Posterior vena cava (tissue), 2 donors: ENCODE measurements around the gene TYMP. TPM values are rescaled to one million over a fixed set of nuclear protein-coding genes. Genes with fewer than 3 reads are reported as not detected.

Experiments used
- DNase-seq: peaks from one replicate; pipeline ENCODE4 v3.0.0-alpha.2; 2020; ENCODE audit warnings: low spot score
- intact Hi-C, 2 donors: fragments of 100-400 bp; cut with DNase I; formaldehyde crosslinking; loops; one replicate each; pipeline versions ENCODE4 v1.14.1 to v1.14.2; 2022 to 2023
- total RNA-seq, 2 donors: library from RNA; stranded (reverse); fragmentation: NEBNext Ultra II Directional; extraction: Animal tissue kit (Norgen Biotek cat#: 25700); gene quantifications; one replicate each; pipeline ENCODE4 v1.2.1, GENCODE V29; 2021
- donor health status: DM: yes; HTN: yes; CAD: no.
- donor health status: DM: yes; HTN: yes; CAD: no.

TYMP gene
- total RNA-seq, 2 donors from 2014 or later: 52.8 to 63.8 TPM

DNA sequence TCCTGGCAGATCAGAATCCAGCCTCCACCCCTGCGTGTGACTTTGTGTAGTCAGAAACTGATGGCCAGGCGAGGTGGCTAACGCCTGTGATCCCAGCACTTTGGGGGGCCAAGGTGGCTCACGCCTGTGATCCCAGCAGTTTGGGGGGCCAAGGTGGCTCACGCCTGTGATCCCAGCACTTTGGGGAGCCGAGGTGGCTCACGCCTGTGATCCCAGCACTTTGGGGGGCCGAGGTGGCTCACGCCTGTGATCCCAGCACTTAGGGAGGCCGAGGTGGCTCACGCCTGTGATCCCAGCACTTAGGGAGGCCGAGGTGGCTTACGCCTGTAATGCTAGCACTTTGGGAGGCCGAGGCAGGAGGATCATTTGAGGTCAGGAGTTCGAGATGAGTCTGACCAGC, 16.6 kb downstream of the TYMP start:
- no peak for DNase-seq
- intact Hi-C loops: no loop called here

DNA sequence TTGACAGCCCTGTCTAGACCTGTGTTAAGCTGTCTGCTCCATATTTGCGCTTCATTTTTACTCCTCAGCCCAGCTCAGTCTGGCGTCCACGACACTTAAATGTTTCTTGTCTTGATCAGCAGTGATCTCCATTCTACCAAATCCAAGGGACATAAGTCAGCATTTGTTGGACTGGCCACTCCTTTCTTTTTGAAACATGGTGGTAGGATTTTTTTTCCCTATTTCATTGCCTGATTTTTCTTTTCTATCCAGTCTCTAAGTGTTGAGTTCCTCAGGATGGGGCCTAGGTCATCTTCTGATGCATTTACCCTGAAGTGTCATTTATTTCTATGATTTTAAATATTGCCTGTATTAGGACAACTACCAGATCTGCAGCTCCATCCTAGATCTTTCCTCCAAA, 20.9 kb downstream of the TYMP start:
- DNase-seq: no peak
- intact Hi-C loops: loop anchor here in 1 of 2 donors (10.0 kb wide), 1 partner anchor 254 kb away; the partner anchor contains the start of gene HDAC10

DNA sequence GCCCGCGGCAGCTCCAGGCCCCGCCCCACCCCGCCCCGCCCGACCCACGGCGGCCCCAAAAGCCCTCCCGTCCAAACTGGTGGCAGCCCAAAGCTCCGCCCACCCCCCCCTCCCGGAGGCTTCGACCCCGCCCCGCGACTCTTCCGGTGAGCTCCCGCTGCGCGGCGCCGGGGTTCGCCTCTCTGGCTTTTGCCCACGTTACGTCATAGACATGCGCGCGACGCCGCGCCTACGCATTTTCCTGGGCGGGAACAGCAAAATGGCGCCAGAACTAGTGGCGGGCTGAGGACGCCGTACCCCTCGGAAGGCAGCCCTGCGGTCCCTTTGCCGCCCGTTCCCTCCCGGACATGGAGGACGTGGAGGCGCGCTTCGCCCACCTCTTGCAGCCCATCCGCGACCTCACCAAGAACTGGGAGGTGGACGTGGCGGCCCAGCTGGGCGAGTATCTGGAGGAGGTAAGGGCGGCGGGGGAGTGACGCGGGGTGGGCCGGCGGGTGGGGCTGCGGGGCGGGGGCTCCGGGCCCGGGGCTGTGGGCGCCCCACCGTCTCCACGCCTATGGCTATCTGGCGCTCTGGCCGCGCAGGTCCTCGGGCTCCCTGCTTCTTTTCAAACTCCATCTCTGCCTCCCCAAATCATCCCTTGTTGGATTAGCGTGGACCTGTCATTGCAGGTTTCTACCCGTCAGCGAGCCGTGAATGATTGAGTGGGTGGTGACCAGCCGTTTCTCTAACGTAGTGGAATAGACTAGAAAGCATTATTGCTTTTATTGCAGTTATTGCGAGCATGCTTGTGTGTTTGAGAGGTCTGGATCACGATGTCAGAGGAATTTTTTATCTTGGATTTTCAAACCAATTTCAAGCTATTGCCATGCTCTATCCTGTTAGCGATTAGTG, 21.6 kb downstream of the TYMP start, which contains the start of gene NCAPH2:
Gene NCAPH2, plus strand, starts transcription at position 234 of the 894 bp plus-strand sequence. Its CDS starts 114 bp downstream, at position 348.
- intact Hi-C loops: loop anchor here in 1 of 2 donors (10.0 kb wide), 1 partner anchor 253 kb away; the partner anchor contains the start of gene HDAC10
- peak; percentile 99 for DNase-seq

DNA sequence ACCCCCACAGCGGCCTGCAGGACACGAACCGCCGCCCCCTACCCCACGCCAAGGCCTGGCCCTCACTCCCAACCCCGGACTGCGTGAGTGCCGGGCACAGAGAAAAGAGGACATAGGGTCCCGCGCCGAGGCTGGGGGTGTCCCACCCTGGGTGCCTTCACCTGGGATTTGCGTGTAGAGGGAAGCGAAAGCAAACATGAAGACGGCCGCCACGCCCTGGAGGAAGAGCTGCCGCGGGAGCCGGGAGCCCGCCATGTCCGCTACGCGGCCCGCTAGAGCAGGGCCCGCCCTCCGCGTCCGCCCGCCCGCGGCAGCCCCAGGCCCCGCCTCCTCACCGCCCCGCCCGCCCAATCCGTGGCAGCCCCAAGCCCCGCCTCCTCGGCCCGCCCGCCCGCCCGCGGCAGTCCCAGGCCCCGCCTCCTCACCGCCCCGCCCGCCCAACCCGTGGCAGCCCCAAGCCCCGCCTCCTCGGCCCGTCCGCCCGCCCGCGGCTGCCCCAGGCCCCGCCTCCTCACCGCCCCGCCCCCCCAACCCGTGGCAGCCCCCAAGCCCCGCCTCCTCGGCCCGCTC, 22.3 kb downstream of the TYMP start, which contains the start of gene LMF2:
Gene LMF2, minus strand, starts transcription at position 282 of the 570 bp plus-strand sequence. Its CDS starts 27 bp downstream, at position 255.
- DNase-seq: peak; percentile 97
- intact Hi-C loops: loop anchor here in 1 of 2 donors (10.0 kb wide), 1 partner anchor 253 kb away; the partner anchor contains the start of gene HDAC10

DNA sequence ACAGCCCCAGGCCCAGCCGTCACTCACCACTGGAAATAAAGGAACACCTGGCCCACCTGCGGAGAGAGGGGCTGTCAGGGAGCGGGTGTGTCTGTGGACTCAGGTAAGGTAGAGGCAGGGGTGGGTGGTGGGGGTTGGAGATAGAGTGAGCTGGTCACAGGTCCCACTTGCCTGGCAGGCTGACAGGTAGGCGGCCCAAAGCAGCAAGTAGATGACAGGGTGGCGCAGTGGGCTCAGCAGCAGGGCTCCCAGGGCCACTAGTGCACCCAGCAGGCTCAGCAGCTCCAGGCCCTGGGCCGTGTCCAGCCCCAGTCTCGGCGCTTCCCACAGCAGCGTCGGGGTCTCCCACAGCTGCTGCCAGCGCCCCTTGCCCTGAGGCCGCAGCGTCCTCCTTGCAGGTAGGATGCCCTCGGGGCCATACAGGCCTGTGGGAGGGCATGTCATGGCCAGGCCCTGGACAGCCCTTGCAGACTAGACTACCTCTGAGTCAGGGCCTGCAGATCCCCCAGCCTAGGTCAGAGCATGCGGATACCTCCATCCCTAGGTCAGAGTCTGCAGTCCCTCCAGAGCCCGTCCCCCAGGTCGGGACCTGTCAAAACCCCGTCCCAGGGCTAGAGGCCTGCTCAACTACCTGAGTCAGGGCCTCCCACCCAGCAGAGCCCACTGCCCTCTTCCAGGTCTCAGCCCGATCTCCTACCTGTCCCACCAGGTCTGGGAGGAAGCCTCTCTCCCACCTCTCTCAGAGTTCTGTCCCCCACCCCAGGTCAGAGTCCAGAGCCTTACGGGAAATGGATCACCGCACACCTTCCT, 23.0 kb downstream of the TYMP start:
- DNase-seq: no peak
- intact Hi-C loops: loop anchor here in 1 of 2 donors (10.0 kb wide), 1 partner anchor 252 kb away; the partner anchor contains the start of gene HDAC10

DNA sequence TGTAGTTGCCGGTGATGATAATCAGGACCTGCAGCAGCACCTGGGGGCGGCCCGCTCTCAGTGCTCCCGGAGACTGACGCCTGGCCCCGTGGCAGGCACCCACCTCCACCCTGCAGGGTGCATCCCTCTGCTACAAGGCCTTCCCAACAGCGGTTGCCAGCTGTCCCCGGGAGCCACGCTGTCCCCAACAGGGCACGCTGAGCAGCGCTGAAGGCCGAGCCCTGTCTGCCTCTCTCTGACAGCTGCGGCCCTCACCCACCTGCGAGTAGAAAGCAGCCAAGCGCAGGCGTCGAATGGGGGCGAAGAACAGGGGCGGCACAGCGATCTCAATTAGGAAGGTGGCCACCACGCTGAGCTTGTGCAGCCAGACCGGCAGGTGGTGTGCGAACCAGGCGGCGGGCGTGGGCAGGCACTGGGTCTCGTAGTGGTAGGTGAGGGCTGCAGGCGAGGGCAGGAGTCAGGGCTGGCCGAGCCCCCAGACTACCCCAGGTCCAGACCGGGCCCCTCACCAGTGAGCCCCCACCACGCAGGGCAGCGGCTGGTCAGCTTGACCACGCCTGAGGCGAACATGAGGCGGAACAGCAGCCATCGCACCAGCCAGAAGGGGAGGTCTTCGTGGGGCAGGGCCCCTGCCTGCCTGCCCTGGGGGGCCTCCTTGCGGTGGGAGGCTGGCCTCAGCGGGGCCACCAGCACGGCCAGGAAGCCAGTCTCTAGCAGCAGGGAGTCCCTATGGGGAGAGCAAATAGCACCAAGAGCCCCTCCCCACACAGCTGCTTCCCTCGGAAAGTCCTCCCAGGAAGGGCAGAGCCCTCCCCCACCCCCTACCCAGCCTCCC, 23.8 kb downstream of the TYMP start:
- DNase-seq: no peak
- intact Hi-C loops: loop anchor here in 1 of 2 donors (10.0 kb wide), 1 partner anchor 251 kb away; the partner anchor contains the start of gene HDAC10

DNA sequence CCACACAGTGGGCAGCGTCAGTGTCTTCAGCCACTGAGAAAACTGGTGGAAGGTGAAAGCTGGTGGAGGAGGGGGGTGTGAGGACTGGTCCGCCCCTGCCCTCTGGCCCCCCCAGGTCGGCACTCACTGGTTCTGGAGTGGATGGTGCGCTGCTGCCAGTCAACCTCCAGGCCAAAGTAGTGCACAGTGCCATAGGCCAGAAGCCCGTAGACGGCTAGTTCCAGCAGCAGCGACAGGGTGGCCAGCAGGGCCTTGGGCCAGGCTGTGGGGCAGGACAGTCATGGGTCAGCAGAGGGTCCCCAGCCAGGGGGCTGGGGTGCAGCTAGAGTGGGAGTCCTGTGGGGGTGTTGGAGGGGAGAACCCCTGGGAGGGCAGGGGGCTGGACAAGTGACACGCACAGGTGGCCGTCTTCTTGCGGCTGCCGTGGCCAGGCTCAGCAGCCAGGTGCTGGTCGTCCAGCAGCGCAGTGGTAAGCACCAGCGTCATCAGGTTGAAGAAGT, 24.5 kb downstream of the TYMP start:
- DNase-seq: no peak
- intact Hi-C loops: loop anchor here in 1 of 2 donors (10.0 kb wide), 1 partner anchor 251 kb away; the partner anchor contains the start of gene HDAC10

DNA sequence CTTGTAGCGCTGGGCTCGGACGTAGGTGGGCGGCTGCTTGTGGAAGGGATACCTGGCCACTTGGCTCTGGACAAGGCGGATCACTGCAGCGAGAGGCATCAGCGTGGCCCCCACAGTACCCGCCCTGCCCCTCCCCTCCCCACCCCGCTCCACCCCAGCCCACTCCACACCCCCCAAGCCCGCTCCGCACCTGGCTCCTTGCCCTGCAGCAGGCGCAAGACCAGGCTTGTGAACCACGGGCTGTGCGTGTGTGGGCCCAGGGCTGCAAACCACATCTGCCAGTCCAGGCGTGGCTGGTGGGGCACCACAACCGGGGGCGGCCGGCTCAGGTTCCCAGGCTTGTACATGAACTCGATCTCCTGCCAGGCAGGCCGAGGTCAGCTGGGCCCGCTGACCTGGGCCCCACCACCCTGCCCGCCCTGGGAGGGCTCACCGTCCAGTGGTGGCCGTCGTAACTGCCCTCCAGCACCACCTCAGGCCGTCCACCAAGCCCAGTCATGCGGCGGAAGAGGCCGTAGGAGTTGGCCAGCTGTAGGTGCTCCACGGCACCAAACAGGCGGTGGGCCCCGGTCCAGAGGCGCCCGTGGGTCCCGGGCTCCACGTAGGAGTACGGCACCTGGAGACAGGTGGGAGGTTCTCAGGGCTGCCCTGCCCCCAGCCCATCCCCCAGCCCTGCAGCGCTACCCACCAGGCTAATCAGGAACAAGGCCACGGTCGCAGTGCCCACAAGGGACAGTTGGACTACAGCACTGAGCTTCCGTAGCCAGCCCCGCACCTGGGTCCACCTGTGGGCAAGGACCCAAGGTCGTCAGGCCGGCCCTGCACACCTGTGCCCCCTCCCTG, 25.2 kb downstream of the TYMP start:
- DNase-seq: no peak
- intact Hi-C loops: loop anchor here in 1 of 2 donors (10.0 kb wide), 1 partner anchor 250 kb away; the partner anchor contains the start of gene HDAC10

DNA sequence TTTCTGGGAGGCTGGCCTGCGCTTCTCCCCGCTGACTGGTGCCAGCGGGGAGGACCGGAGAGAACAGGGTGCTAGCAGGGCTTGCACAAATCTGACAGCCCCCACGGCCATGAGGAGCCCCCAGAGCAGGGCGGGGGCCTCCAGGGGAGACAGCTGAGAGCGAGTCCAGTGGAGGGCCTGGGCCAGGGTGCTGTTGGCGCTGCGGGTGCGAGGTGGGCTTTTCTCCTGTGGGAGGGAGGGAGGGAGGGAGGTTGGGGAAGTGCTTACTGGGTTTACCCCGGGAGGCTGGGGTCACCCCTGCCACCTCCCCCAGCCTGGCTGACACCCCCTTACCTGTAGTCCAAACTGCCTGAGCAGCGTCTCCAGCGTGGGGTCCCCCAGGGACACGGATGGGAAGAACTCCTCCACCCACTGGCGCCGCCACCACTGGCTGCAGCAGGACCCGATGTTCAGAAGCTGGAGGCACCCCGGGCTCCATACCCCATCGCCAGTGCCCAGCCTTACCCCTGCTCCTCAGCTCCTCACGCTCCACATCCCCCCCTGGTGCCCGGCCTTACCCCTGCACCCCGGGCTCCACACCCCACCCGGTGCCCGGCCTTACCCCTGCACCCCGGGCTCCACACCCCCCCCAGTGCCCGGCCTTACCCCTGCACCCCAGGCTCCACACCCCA, 26.2 kb downstream of the TYMP start:
- no peak for DNase-seq
- intact Hi-C loops: loop anchor here in 1 of 2 donors (10.0 kb wide), 1 partner anchor 249 kb away; the partner anchor contains the start of gene HDAC10

DNA sequence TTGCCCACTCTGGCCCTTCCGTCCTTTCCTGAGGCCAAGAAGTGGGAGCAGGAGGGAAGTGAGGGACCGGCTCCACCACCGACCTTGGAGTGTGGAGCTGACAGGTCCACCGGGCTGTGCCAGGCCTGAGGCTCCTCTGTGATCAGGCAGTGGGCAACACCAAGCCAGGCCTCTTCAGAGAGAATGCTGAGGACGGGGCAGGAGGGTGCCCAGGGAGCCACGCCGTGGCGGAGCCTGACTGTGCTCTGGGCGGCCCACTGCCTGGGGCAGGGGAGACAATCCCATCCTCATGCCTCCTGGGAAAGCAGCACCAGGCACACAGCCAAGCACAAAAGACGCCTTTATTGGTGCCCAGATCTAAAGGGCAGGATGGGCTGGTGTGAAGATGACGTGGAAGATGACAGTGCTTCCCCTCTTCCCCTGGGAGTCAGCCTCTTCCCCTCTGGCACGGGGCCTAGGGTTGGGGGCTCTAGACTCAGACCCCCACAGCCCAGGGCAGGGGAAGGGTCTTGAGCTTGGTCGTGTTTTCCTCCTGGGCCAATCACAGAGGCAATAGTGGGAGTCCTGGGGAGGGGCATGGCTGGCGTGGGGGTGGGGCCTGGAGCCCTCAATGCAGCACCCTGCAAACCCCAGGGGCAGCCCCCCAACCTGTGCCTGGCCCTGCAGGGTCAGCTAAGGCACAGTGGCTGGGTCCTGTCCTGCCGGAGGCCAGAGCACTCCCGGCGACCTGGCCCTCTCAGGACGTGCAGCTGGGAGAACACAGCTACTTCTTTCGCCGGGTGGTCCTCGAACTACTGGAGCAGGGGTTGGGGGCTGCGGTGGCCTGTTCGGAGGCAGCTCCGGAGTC, 27.0 kb downstream of the TYMP start:
- no peak for DNase-seq
- intact Hi-C loops: loop anchor here in 1 of 2 donors (10.0 kb wide), 1 partner anchor 248 kb away; the partner anchor contains the start of gene HDAC10

DNA sequence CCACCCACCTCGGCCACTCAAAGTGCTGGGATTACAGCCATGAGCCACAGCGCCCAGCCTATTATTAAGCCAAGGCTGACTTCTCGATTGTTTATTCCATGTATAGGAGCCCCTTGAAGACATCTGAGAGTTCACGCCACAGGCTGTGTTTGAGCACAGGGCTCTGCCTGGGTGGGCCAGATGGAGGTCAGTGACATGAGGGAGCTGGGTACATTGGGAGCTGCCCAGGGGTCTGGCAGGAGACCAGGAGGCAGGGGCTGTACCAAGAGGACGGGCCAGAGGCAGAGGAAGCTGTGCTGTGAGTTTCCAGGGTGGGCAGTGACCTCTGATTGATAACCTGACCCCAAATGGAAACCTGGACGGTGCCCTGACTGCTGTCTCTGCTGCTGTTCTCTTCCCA, 27.7 kb downstream of the TYMP start:
- no peak for DNase-seq
- intact Hi-C loops: loop anchor here in 1 of 2 donors (10.0 kb wide), 1 partner anchor 247 kb away; the partner anchor contains the start of gene HDAC10

DNA sequence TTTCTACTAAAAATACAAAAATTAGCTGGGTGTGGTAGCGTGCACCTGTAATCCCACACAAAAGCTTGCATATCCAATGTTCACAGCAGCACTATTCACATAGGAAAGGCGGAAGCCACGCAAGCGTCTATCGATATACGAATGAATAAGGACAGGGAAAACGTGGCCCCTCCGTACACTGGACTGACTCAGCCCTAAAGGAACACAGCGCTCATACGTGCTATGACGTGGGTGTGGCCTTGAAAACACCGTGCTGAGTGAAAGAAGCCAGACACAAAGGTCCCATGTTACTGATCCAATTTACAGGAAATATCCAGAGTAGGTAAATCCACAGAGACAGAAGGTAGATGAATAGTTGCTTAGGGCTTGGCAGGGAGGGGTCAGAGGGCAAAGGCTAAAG, 29.4 kb downstream of the TYMP start:
- no peak for DNase-seq
- intact Hi-C loops: loop anchor here in 1 of 2 donors (10.0 kb wide), 1 partner anchor 246 kb away; the partner anchor contains the start of gene HDAC10

DNA sequence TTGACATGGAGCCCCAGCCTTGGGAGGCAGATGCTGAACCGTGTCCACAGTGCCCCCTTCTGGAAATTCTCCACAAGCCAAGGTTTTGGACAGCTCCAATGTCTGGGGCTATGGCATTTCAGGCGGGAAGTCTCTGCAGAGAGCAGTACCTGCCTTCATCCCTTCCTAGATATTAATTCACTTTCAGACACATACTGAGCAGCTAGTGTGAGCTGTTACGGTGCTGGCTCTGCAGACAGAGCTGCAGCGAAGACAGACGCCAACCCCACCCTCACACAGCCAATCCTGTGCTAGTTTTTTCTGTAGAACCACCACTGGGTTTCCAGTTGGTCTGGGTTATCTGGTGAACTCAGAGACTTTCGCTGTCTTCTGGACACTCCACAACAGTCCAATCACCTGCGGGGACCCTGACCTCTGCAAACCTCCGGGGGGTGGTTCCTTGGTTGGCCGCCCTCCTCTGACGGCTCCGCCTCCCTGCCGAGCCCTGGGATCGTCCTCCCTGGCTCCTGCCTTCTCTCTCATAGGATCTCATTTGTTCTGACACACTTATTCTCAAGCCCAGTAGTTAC, 31.4 kb downstream of the TYMP start:
- intact Hi-C loops: no loop called here
- no peak for DNase-seq

DNA sequence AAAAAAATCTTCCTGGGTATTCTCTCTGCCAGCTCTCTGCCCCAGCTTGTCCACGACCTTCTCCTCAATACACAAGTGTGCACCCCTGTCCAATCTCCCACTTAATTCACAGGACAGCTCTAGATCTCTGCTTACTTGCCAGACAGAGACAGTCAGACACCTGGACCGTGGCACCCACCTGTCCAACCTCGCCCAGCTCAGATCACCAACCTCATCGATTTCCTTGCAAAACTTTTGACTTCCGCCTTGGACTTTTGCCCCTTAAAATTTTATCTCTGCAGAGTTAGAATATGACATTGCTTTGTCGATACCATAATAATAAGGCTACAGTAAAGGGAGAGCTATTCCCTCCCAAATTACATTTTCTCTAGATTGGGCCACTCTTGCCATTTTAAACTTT, 32.7 kb downstream of the TYMP start:
- intact Hi-C loops: no loop called here
- no peak for DNase-seq
